Neural progenitor cell (in vitro differentiated cells): Measurements from ENCODE around the gene LPP. TPM values are rescaled to one million over a fixed set of nuclear protein-coding genes. Genes with fewer than 3 reads are reported as not detected.

Experiments used
- DNase-seq: peaks from one replicate; pipeline ENCODE4 v3.0.0-alpha.2; 2016; ENCODE audit warnings: low spot score
- H2AFZ ChIP-seq: fragments of 200-600 bp; sonication (generic); replicated peaks from 2 replicates; pipeline ENCODE4 v1.6.1; 2016; ENCODE audit warnings: antibody characterized with exemption
- H3F3A ChIP-seq: fragments of 200-600 bp; sonication (generic); 2 replicates; pipeline ENCODE4 v1.6.1; 2016; ENCODE audit warnings: antibody characterized with exemption, low read depth
- H3K27ac ChIP-seq: fragments of 200-600 bp; sonication (generic); 2 replicates; pipeline ENCODE4 v1.5.1; 2016; ENCODE audit warnings: mild to moderate bottlenecking
- H3K27me3 ChIP-seq: fragments of 200-600 bp; sonication (generic); 2 replicates; pipeline ENCODE4 v1.6.1; 2016; ENCODE audit warnings: mild to moderate bottlenecking, moderate library complexity
- H3K36me3 ChIP-seq: fragments of 200-600 bp; sonication (generic); 2 replicates; pipeline ENCODE4 v1.5.1; 2016
- H3K4me1 ChIP-seq: fragments of 200-600 bp; sonication (generic); 2 replicates; pipeline ENCODE4 v1.6.1; 2016; ENCODE audit warnings: mixed run types
- H3K4me2 ChIP-seq: fragments of 200-600 bp; sonication (generic); 2 replicates; pipeline ENCODE4 v1.6.1; 2016
- H3K4me3 ChIP-seq: fragments of 200-600 bp; sonication (generic); 2 replicates; pipeline ENCODE4 v1.5.1; 2016
- H3K79me2 ChIP-seq: fragments of 200-600 bp; sonication (generic); 2 replicates; pipeline ENCODE4 v1.6.1; 2016; ENCODE audit warnings: low read depth
- H3K9ac ChIP-seq: fragments of 200-600 bp; sonication (generic); 2 replicates; pipeline ENCODE4 v1.6.1; 2016
- H3K9me3 ChIP-seq: fragments of 200-600 bp; sonication (generic); 2 replicates; pipeline ENCODE4 v1.5.1; 2016; ENCODE audit warnings: low read depth
- H4K20me1 ChIP-seq: fragments of 200-600 bp; sonication (generic); 2 replicates; pipeline ENCODE4 v1.6.1; 2016; ENCODE audit warnings: low read depth
- H3K27ac Mint-ChIP-seq: 3 replicates; pipeline ENCODE4 v1.8.0; 2021; ENCODE audit warnings: mixed read lengths
- H3K27me3 Mint-ChIP-seq: 2 replicates; pipeline ENCODE4 v1.8.0; 2022; ENCODE audit warnings: low read depth, mild to moderate bottlenecking, inconsistent platforms, moderate library complexity, mixed read lengths; ENCODE audit not compliant: insufficient read depth
- H3K36me3 Mint-ChIP-seq: 3 replicates; pipeline ENCODE4 v1.8.0; 2021; ENCODE audit warnings: mixed read lengths
- H3K4me1 Mint-ChIP-seq: 3 replicates; pipeline ENCODE4 v1.8.0; 2021; ENCODE audit warnings: mixed read lengths
- H3K4me3 Mint-ChIP-seq: 3 replicates; pipeline ENCODE4 v1.8.0; 2021; ENCODE audit warnings: mild to moderate bottlenecking, moderate library complexity, mixed read lengths
- H3K9me3 Mint-ChIP-seq: 3 replicates; pipeline ENCODE4 v1.8.0; 2020; ENCODE audit warnings: mixed read lengths
- CTCF ChIP-seq: fragments of 200-600 bp; sonication (generic); IDR thresholded peaks from 2 replicates; pipeline ENCODE4 v1.5.1; 2017; ENCODE audit warnings: antibody characterized with exemption, mild to moderate bottlenecking
- EZH2 ChIP-seq: fragments of 200-600 bp; sonication (generic); IDR thresholded peaks from 2 replicates; pipeline ENCODE4 v1.6.1; 2017; ENCODE audit warnings: antibody characterized with exemption, mild to moderate bottlenecking, moderate library complexity
- EZH2phosphoT487 ChIP-seq: fragments of 200-600 bp; sonication (generic); IDR thresholded peaks from 2 replicates; pipeline ENCODE4 v1.6.1; 2017; ENCODE audit warnings: antibody characterized with exemption
- total RNA-seq: library from RNA; depleted of rRNA; stranded (reverse); fragments of >200 nt; gene quantifications from 2 replicates; pipeline ENCODE4 v1.2.3, GENCODE V29; 2015; ENCODE audit warnings: low replicate concordance

The LPP gene
- total RNA-seq, 1 donor from 2014 or later = 18.9 TPM

DNA sequence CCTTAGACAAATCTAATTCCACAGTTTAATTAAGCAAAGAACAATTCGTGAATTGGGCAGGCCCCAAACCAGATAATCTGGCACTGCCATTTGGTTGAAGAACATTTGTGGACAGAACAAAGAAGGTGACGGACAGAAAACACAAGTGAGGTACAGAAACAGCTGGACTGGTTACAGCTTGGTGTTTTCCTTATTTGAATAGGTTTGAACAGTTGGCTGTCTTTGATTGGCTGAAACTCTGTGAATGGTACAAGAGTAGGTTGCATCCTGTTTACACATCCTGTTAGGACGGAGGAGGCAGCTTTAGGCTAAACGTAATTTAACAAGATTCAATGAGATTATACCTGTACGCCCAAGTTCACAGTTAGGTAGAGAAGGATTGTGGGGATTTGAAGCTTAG lies 114.4 kb downstream of the LPP start:
- Histone ChIP-seq H3K36me3 (no peaks in the 10 kb centered on the region), H3K9me3 (no peaks in the 10 kb centered on the region), H3K27ac (peak overlapping the region; percentile 24), H4K20me1 (no peaks in the 10 kb centered on the region), H3K4me3 (no peak overlapping the region), H3F3A (peaks cover 8% of the 10 kb centered on the region), H3K79me2 (peaks cover 4% of the 10 kb centered on the region), H3K9ac (no peak overlapping the region), H3K4me2 (peak overlapping the region; percentile 13), H2AFZ (no peak overlapping the region), H3K27me3 (no peaks in the 10 kb centered on the region), H3K4me1 (peaks cover 43% of the 10 kb centered on the region)
- no peak overlapping the region for H3K27ac Mint-ChIP-seq
- H3K27me3 Mint-ChIP-seq = no peaks in the 10 kb centered on the region
- TF ChIP-seq EZH2 (no peak), EZH2phosphoT487 (no peak), CTCF (no peak)
- DNase-seq = no peak
- peaks cover 35% of the 10 kb centered on the region for H3K4me1 Mint-ChIP-seq
- H3K4me3 Mint-ChIP-seq = no peak overlapping the region
- H3K9me3 Mint-ChIP-seq = no peaks in the 10 kb centered on the region
- peaks cover 10% of the 10 kb centered on the region for H3K36me3 Mint-ChIP-seq

GRCh38 chr3:188269040-188269439 lies 115.1 kb downstream of the LPP start:
- H3K4me3 Mint-ChIP-seq = no peak overlapping the region
- Histone ChIP-seq H3K36me3 (no peaks in the 10 kb centered on the region), H4K20me1 (no peaks in the 10 kb centered on the region), H3K9ac (no peak overlapping the region), H3K4me1 (peaks cover 40% of the 10 kb centered on the region), H2AFZ (no peak overlapping the region), H3K27ac (no peak overlapping the region), H3K9me3 (no peaks in the 10 kb centered on the region), H3K27me3 (no peaks in the 10 kb centered on the region), H3K4me2 (no peak overlapping the region), H3F3A (peaks cover 8% of the 10 kb centered on the region), H3K79me2 (peaks cover under 1% of the 10 kb centered on the region), H3K4me3 (no peak overlapping the region)
- H3K36me3 Mint-ChIP-seq = peaks cover 10% of the 10 kb centered on the region
- H3K27ac Mint-ChIP-seq = peak overlapping the region; percentile 78
- H3K9me3 Mint-ChIP-seq = no peaks in the 10 kb centered on the region
- TF ChIP-seq CTCF (no peak), EZH2phosphoT487 (no peak), EZH2 (no peak)
- DNase-seq = no peak
- H3K27me3 Mint-ChIP-seq = no peaks in the 10 kb centered on the region
- peaks cover 35% of the 10 kb centered on the region for H3K4me1 Mint-ChIP-seq

GRCh38 chr3:188270423-188270972 lies 116.5 kb downstream of the LPP start:
- Histone ChIP-seq H3K9me3 (no peaks in the 10 kb centered on the region), H3K4me3 (no peak overlapping the region), H3K36me3 (no peaks in the 10 kb centered on the region), H2AFZ (no peak overlapping the region), H3K27ac (no peak overlapping the region), H3K4me2 (no peak overlapping the region), H4K20me1 (no peaks in the 10 kb centered on the region), H3K4me1 (peaks cover 25% of the 10 kb centered on the region), H3K27me3 (no peaks in the 10 kb centered on the region), H3K79me2 (no peaks in the 10 kb centered on the region), H3F3A (peaks cover 8% of the 10 kb centered on the region), H3K9ac (no peak overlapping the region)
- no peaks in the 10 kb centered on the region for H3K9me3 Mint-ChIP-seq
- no peak overlapping the region for H3K4me3 Mint-ChIP-seq
- TF ChIP-seq CTCF = no peak
- TF ChIP-seq EZH2phosphoT487 = no peak
- no peak for TF ChIP-seq EZH2
- no peak for DNase-seq
- H3K36me3 Mint-ChIP-seq = peaks cover 10% of the 10 kb centered on the region
- H3K4me1 Mint-ChIP-seq = peaks cover 35% of the 10 kb centered on the region
- peak overlapping the region; percentile 93 for H3K27ac Mint-ChIP-seq
- H3K27me3 Mint-ChIP-seq = no peaks in the 10 kb centered on the region
